ENCODE data around the gene IGSF21.
"Not testable (repeated sequence)": the region's sequence is repeated elsewhere in the genome, so short reads cannot be mapped to it uniquely, and the experiment has no call there.

The IGSF21 gene

DNA sequence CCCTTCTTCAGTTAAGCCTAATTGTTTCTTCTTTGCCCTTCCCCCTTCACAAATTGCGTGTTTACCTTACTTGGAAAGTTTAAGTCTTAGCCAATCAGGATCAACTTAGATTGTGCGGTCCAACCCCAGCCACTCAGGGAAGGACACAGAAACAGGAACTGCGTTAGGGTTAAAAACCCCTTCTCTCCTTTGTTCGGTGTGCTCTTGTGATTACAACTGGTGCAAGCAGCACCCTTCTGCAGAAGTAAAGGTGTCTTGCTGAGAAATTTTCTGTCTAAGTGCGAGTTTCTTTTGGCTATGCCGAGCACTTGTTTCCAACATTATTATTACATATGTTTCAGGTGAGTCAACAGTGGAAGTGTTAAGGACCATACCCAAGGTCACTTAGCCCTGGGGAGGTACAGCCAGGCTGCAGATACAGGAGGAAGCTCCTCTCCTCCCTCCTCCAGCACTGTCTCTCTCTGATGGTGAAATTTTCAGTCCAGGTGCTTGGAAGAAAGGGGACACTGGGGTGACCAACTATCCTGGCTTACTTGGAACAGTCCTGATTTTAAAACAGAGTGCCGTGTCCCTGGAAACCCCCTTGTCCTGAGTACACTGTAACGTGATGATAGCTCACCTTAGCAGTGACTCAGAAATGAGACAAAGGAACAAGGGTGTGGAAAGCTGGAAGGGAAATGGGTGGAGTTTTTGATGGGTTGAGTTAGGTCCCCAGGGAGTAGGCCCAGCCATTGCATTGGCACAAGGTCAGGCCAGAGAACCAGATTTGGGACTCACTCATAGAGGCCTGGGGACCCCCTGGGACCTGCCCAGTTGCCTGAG, 304.4 kb downstream of the IGSF21 start:
- DNase-seq, result no peak

DNA sequence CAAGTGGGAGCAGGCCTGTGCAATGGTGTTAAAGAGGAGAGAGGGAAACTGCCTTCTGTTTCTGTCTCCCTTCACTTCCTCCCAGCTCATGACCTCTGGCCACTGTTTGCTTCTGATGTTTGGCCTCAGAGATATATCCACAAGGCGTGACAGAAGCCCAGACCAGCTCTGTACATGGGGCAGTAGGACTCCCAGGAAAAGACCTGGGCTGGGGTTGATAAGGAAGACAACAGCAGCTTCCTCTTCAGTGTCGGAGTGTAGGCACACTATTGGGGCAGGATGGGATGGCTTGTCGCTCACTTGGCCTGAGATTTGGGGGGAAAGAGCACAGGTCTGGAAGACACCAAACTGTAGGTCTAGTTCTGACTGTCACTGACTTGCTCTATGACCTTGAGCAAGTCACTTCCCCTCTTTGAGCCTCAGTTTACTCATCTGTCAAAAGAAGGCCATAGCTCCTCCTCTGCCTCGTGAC, 305.3 kb downstream of the IGSF21 start:
- no peak for DNase-seq

DNA sequence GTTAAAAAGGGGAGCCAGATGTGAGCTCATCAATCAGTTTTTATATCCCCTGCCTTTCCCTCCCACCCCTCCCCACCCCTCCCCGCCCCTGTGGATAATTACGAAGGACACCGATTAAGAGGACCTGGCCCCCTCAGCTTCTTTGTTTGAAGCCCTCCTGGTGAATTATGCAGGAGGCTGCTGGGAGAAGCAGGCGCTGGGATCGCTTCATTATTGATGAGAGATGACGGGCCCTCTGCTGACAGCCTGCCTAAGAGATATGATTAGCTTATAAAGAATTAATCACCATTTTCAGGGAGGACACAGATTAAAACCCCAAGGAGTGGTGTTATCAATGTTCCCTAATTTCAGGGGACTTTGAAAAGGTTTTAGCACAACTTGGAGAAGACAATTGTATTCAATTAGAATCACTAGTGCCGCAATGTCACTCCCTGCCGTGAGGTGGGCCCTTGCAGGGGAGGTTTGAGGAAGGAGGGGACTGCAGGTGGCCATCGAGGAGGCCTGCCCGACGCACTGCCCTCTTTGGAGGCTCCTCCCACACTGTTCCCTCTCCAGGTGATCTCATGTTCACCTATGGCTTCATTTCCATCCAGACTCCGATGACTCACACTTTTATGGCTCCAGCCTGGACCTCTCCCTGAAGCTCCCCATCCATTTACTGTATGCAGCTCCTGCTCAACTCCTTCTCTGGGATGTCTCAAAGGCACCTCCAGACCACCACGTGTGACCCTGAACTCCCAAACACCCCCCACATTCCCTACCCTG, 306.1 kb downstream of the IGSF21 start:
- DNase-seq, result no peak

DNA sequence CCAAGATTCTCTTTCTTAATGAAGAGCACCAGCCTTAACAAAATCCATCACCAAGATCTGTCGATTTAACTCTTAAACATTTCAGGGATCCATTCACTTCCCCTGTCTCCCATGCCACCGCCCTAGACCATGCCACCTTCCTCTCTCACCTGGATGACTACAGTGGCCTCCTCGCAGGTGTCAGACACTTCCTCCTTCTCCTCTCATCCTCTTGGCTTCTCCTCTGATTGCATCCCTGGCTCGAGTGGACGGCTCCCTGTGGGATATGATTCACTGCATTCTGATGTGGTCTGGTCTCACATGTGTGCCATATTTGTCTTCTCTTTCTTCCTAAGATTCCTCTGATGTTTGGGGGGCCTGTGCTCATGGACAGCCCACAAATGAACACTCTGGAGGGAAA, 306.7 kb downstream of the IGSF21 start:
- no peak for DNase-seq

DNA sequence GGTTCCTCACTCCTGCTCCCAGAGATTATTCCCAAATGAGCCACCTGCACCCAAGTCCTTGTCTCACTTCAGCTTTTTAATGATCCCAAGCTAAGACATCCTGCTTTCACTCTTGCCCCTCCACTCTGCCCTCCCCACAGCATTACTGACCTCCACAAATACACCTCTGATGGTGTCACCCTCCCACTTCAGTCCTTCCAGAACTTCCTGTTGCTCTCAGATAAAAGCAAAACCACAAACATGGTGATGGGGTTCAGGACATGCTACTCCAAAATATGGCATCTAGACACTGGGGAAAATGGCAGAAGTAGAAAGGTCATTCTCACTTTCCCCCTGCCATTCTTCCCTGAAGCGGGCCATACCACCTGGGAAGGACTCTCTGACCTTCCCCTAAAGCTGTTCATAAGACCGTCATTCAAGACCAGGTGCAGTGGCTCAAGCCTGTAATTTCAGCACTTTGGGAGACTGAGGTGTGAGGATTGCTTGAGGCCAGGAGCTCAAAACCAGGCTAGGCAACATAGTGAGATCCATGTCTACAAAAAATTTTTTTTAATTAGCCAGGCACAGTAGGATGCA, 307.4 kb downstream of the IGSF21 start:
- no peak for DNase-seq

DNA sequence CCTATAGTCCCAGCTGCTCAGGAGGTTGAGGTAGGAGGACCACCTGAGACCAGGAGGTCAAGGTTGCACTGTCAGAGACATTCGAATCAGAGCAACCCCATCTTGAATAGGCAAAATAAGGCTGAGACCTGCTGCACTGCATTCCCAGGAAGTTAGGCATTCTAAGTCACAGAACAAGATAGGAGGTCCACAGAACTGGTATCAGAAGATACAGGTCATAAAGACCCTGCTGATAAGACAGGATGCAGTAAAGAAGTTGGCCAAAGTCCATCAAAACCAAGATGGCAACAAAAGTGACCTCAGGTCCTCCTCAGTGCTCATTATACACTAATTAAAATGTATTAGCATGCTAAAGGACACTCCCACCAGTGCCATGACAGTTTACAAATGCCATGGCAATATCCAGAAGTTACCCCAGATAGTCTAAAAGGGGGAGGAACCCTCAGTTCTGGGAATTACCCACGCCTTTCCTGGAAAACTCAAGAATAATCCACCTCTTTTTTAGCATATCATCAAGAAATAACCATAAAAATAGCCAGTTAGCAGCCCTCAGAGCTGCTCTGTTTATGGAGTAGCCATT, 307.9 kb downstream of the IGSF21 start:
- no peak for DNase-seq

DNA sequence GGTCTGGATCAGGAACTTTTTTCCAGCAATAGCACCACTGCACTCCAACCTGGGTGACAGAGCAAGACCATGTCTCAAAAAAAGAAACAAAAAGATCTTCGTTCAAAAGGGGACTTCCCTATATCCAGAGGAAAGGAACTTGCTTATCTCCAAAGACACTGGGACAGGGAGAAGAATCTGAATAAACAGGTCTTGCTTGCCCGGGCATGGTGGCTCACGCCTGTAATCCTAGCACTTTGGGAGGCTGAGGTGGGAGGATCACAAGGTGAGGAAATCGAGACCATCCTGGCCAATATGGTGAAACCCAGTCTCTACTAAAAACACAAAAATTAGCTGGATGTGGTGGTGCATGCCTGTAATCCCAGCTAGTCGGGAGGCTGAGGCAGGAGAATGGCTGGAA, 308.5 kb downstream of the IGSF21 start:
- not testable (repeated sequence) for DNase-seq

DNA sequence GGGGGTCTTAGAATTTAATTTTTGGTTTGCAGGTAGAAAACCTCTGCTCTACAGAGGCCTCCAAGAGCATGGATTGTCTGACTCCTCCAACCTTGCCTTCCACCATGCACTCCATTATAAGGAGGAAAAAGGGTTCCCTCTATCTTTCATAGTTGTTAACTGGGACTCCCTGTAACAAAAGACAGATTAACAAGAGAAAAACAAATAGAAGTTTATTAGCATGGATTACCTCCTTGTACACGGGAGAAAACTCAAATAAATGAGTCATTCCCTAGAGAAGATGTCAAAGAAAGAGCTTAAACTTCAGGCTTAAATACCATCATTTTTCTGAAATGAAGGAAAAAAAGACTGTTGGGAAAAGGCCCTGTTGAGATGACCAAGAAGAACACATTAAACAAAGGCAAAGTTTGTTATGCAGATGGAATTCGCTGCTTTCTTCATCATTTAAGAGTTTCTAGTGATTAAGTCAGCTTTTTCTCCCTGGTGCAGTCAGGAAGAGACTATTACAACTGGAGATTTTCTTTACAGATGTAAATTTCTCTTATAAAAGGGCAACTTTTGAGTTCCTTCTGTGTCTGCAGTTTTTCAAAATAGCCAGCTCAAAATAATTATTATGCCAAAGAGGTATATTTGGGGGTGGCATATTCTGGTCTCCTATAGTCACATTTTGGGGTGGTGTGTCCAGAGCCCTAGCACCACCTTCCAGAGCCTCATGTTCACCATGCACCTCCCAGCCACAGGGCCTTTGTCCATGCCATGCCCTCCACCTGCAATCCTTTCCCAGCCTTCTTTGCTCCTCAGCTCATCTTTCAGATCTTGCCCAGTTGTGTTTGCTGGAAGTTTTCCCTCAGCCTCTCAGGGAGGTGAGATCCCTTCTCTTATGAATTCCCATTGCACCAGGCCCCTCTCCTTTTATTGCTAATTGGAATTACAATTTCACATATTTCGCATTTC, 310.0 kb downstream of the IGSF21 start:
- DNase-seq, result no peak

DNA sequence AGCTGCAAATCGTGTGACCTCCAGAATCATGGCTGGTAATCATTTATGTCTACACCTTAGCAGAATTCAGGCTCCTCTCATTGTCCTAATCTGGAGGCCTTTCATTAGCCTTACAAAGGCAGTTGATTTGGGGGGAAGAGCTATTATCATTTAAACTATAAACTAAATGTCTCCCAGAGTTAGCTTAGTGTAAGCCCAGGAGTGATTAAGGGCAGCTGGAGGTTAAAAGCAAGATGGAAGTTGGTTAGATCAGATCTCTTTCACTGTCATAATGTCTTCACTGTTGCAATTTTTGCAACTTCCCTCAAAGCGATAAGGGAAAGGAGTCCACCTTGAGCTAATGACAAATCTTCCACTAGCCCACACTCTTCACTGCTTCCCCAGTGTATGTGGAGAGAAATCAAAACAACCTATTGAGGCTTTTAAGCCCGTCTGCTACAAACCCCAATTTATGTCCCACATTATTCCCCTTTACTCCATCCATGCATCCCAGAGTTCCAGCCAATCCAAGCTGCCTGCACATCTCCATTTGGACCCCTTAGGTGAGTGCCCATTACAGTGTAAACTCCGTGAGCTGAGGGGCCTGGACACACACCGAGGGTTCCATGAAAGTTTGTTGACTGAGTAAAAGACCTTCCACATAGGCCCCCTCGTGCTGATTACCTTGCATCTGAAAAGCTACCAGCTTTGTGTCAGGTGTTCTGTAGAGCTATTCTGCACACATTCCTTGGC, 311.7 kb downstream of the IGSF21 start:
- no peak for DNase-seq

DNA sequence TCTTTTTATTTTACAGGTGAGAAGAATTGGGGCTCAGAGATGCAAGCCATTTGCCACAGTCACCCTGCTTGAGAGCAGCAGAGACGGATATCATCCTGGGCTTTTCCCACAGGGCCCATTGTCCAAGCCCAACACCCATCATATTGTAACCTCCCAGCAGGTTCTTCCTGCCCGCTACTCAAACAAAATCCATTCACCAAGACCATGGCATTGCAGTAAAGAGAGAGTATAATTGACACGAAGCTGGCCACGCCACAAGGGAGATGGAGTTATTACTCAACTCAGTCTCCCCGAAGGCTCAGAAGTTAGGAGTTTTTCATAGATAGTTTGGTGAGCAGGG, 312.2 kb downstream of the IGSF21 start:
- no peak for DNase-seq

DNA sequence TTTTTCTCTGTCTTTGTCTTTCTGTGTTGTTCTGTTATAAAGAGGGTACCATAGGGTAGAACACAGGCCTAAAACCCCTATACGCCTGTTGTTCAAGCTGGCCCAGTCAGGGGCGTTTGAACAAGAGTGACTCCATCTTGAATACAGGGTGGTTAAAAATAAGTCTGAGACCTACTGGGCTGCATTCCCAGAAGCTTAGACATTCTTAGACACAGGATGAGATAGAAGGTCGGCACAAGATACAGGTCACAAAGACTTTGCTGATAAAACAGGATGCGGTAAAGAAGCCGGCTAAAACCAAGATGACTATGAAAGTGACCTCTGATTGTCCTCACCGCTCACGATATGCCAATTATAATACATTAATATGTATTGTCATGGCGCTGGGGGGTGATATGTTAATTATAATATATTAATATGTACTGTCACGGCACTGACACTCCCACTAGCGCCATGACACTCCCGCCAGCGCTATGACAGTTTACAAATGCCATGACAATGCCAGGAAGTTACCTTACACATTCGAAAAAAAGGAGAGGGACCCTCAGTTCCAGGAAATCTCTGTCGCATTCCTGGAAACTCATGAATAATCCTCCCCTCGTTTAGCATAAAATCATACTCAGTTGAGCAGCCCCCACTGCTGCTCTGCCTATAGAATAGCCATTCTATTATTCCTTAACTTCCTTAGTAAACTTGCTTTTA, 314.6 kb downstream of the IGSF21 start:
- DNase-seq, result no peak

DNA sequence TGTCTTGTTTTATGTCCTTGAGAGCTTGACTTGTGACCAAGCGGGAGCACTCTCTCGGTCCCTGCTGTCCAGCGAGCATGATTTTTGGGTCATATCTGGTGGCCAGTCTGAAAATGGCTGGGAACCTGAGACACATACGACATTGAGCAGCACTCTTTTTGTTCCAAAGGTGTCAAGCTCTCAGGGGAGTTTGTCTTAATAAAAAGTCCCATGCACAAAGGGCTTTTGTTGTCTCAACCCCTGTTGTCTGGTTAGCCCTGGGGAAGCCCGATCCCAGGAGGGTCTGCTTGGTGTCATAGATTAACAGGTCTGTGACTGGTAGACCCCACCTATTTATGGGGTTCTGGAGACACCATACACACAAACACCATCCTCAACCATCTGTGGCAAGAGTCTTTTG, 315.4 kb downstream of the IGSF21 start:
- no peak for DNase-seq

DNA sequence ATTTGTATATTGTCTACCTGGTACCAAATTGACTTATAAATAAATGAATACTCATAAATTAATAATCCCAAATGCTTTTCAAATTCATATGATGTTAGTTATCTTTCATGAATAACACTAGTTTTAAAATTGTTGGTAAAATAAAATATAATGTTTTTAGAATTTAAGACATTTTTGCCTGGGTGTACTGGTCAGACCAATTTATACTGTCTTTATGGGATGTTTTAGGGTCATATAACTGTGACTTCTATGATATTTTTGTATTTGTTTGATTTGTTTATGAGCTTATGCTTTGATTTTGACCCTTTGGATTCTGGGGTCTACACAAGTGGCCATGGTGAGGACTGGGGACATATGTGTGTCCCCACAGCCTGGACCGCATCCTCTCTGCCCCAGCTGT, 319.0 kb downstream of the IGSF21 start:
- DNase-seq, result no peak
